HTR-8/SVneo (cell line): ENCODE measurements around the gene DMRTC2.
A peak's percentile ranks its signal among the peaks of the same experiment; 100 is the strongest.
"Not testable (repeated sequence)": the region's sequence is repeated elsewhere in the genome, so short reads cannot be mapped to it uniquely, and the experiment has no call there.

Experiments
- DNase-seq: peaks from one replicate; pipeline ENCODE4 v3.0.0; 2011; ENCODE audit warnings: low spot score, mixed read lengths; ENCODE audit not compliant: insufficient read length
- FAIRE-seq: peaks from 2 replicates; lab custom pipeline; 2011; peaks lifted over from hg19 to GRCh38; lab: Jason Lieb, UNC

Gene DMRTC2

DNA sequence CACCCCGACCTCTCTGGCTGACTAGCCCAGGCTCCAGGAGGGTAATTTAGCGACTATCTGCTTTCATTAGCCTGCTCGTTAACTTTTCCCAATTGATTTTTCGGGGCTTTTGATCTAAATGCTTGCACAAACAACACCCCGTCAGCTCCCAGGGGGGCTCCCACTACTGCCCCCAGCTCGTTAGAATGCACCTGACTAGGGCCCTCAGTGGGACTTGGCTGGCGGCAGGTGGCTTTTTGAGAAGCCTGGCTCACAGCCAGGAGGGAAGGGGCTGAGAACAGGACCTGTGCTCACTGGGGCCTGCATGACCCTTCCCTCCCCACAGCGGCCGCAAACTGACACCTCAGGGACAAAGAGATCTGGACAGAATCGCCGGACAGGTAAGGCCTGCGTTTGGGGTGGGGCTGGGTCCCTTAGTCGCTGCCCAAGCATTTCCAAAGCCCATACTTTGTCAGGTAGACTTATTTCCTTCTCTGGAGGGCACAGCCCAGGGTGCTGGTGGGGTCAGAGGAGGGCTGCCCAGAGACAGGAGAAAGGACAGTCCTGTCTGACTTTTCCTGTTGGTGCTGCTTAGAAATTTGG, 24.6 kb downstream of the DMRTC2 start:
- FAIRE-seq (no peak), DNase-seq (no peak)

DNA sequence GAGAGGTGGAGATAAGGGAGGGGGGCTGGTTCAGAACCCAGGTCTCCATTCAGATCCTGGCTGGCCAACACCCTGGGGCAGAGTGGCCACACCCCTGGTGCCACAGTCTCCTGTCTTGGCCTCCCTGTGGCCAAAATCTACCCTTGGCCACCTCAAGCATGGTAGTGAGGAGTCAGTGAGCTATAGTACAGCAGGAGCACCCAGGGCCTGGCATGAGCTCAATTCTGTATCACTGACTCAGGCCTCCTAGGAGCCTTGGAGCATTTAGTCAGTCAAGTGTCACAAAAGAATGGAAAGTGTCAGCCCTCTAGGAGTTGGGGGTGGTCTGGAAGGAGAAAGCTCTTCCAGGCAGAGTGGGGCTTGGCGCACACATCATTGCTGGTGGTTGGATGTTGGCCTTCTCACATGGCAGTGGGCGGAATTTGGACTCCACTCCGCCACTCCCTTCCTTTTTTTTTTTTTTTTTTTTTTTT, 25.6 kb downstream of the DMRTC2 start:
- no peak for FAIRE-seq
- DNase-seq = no peak

DNA sequence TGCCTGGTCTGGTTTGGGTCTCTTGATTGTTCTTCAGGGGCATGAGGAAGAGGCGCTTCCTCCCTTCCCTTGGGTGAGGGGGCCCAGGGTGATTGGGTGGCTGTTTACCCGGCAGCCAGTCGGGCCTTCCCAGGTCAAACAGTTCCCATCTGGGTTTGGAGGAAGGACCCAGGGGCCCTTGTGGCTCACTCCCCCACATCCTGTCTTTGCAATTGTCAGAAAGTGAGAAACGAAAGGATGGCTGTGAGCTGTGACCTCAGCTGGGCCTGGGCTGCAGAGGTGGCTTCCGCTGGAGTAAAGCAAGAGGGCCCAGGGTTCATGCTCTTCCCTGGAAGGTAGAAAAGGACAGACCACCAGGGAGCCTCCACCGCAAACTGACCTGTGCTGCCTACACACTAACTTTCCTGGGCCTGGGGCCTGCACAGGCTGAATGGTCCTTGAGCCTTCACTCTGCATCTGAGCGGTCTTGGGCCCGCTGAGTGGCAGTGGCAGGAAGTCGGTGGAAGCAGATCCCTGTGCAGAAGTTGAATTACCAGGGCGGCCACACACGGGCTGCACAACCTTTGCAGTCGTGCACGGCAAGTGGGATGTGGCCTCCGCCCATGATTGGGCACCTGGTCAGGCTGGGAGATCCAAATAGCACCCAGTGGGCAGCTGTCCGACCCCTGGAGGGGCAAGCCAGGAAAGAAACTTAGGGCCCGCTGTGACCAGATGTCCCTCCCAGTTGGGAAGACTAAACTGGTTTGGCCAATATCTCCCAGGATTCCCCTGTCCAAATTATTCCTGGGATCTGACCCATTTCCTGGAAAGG, 26.9 kb downstream of the DMRTC2 start:
- FAIRE-seq (no peak), DNase-seq (no peak)

DNA sequence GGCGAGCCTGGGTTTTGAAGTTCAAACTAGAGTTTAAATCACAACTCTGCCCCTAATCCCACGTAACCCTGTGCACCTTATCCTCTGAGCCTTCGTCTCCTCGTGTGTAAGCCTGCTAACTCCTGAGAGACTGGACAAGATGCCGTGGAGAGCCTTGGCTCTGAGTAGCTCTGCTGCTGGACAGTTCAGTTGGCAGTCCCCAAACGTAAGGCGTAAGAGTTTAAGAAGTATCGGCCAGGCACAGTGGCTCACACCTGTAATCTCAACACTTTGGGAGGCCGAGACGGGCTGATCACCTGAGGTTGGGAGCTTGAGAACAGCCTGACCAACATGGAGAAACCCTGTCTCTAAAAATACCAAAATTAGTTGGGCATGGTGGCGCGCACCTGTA, 27.5 kb downstream of the DMRTC2 start:
- FAIRE-seq (no peak), DNase-seq (no peak)

DNA sequence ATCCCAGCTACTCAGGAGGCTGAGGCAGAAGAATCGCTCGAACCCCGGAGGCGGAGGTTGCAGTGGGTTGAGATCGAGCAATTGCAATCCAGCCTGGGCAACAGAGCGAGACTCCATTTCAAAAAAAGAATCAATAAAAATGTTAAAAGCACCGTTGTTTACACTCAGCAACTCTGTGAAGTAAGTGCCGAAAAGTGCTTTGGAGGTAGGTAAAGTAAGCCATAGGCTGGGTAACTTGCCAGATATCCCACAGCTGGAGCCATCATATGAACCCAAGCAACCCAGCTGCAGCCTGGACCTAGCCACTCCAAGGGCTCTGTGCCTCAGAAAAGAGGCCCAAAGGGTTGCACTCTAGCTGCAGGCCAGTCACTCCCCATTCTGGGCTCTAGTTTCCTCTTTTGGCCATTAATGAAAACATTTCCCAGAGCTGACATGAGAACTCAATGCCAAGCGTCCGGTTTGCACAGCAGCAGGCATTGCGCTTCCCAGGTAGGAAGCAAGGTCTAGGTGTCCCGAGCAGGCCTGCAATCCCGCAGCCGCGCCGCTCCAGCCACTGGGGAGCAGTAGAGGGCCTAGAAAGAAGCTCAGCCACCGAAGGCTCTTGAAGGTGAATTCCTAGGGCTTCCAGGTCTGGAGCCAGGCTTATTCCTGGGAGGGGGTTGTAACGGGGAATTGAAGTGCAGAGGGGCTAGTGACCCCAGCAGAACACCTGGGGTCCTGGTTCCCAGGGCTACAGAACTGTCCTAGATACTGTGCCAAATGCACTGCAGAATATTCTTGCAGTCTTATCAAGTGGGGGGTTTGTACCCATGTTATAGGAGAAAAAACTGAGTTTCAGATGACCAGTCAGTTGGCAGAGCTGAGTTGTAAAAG, 28.2 kb downstream of the DMRTC2 start:
- FAIRE-seq (no peak), DNase-seq (peak; percentile 62)

DNA sequence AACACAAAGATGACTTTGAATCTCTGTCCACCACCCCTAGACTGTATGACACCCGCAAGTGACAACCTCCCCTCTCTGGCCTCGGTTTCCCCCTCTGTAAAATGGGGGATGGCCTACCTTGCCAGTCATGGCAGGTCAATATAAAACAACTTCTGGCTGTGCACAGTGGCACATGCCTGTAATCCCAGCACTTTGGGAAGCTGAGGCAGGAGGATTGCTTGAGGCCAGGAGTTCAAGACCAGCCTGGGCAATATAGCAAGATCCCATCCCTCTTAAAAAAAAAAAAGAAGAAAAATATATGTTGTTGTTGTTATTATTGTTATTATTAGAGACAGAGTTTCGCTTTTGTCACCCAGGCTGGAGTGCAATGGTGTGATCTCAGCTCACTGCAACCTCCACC, 31.1 kb downstream of the DMRTC2 start:
- DNase-seq, FAIRE-seq: not testable (repeated sequence)

DNA sequence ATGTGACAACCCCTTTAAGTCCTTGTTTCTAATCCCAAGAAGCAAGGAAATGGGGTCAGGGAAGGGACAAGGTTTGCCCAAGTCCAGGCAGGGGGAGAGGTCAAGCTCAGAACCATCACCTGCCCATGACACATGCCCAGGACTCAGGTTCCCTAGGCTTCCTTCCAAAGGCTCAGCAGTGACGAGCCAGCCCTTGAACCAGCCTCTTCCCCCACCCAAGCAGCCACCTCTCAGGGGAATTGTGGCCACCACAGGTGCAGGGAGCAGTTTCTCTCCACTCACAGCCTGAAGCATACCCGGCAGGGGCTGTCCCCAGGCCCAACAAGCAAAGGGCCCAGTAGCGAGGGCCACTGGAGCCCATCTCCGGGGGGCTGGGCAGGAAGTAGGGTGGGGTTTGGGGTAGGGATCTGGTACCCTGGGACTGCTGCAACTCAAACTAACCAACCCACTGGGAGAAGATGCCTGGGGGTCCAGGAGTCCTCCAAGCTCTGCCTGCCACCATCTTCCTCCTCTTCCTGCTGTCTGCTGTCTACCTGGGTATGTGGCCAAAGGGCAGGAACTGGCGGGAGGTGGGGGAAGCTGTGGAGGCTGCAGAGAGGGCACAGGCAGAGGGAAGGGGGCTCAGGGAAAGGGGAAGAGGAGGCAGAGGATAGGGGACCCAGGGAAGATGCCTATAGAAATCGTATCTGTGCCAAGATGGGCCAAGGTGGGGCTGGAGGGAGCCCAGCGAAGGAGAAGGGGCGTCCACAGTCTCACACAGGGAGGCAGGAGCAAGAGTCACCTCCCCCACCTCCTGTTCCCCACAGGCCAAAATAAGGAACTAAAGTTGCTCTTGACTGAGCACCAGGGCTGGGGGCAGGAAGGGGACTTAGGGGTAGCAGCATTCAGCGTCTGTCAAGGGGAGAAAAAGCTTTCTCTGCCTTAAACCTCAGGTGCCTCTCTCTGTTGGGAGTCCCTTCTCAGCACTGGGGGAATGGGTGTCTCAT, 32.3 kb downstream of the DMRTC2 start, which contains the start of gene CD79A:
Gene CD79A (plus strand): TSS at position 433 of the 986 bp plus-strand sequence. CDS start 26 bp downstream, at position 459.
- no peak for FAIRE-seq
- no peak for DNase-seq

DNA sequence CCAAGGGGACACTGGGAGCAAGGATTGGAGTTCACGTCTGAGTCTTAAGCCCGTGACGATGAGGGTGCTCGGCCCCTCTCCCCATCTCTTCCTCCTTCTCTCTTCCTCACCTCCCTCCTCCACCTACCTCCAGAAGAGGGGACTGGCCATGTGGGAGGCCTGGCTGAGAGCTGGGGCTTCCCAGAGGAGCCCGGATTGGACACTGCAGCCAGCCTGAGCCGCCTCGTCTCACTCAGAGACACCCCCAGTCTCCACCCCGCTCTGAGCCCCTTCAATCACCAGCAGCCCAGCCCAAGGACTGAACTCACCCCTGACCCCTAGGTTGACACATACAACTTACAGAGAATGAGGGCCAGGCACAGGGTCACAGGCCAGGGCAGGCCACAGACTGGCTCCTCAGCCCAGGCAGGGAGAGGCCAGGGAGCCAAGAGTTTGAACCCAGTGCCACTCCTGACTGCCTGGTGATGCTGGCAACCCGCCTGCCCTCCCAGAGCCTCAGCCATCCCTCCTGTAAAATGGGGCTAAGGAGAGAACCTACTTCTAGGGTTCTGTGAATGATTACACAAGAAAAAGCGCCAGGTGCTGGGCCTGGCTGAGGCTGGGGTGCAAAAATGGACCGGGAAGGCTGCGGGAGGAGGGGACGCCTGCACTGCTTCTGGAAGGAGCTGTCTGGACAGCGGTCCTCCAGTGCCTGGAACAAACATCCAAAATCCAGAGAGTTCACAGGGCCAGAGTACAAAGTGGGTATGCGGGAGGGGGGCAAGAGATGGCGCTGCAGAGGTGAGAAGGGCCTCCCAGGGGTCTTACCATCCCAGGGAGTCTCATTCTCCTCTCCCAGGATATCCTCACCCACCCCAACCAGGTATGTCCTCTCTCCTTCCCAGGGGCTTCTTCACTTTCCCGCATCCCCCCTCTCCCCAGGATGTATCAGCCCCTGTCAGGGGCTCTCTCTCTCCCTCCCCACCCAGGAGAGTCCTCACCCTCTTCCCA, 33.4 kb downstream of the DMRTC2 start:
- DNase-seq = no peak
- no peak for FAIRE-seq

DNA sequence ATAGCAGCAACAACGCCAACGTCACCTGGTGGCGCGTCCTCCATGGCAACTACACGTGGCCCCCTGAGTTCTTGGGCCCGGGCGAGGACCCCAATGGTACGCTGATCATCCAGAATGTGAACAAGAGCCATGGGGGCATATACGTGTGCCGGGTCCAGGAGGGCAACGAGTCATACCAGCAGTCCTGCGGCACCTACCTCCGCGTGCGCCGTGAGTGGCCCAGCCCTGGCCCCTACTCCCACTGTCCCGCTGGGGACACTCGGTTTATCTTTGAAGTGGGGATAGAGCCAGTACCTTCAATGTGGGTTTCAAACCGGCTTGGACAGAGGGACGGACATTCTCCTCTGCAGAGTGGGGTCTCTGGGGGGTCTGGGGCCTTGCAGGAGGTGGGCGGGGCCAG, 34.2 kb downstream of the DMRTC2 start:
- DNase-seq (no peak), FAIRE-seq (no peak)

DNA sequence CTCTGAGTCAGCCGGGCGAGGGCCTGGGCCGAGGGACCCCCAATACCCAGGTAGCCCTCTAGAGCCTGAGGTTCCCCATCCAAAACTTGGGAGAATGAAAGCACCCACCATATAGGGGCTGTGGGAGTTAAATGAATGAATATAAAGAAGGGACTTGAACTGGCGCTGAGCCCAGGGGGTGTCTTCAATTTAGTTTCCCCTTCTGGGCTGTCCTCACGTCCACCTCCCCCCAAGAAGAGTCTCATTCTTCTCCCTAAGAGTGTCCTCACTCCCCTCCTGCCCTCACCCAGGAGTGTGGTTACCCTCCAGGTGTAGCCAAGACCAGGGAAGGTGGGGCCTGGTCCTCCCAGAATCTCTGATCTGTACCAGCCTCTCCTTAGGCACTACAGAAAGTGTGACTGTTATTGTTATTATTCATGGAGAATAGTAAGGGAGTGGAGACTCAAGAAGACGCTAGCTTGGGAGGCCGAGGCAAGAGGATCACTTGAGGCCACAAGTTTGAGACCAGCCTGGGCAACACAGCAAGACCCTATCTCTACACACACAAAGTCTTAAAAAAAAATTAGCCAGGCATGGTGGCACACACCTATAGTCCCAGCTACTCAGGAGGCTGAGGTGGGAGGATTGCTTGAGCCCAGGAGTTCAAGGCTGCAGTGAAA, 35.0 kb downstream of the DMRTC2 start:
- no peak for FAIRE-seq
- DNase-seq = no peak

DNA sequence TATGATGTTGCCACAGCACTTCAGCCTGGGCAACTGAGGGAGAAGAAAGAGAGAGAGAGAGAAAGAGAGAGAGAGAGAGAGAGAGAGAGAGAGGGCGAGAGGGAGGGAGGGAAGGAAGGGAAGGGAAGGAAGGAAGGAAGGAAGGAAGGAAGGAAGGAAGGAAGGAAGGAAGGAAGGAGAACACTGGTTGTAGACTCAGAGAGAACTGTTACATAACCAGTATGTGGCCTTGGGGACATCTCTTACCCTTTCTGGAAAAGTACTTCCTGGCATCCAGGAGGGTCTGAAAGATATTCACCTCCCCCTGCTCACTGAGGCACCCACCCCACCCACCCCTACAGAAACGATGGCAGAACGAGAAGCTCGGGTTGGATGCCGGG, 35.5 kb downstream of the DMRTC2 start:
- DNase-seq (no peak), FAIRE-seq (no peak)

DNA sequence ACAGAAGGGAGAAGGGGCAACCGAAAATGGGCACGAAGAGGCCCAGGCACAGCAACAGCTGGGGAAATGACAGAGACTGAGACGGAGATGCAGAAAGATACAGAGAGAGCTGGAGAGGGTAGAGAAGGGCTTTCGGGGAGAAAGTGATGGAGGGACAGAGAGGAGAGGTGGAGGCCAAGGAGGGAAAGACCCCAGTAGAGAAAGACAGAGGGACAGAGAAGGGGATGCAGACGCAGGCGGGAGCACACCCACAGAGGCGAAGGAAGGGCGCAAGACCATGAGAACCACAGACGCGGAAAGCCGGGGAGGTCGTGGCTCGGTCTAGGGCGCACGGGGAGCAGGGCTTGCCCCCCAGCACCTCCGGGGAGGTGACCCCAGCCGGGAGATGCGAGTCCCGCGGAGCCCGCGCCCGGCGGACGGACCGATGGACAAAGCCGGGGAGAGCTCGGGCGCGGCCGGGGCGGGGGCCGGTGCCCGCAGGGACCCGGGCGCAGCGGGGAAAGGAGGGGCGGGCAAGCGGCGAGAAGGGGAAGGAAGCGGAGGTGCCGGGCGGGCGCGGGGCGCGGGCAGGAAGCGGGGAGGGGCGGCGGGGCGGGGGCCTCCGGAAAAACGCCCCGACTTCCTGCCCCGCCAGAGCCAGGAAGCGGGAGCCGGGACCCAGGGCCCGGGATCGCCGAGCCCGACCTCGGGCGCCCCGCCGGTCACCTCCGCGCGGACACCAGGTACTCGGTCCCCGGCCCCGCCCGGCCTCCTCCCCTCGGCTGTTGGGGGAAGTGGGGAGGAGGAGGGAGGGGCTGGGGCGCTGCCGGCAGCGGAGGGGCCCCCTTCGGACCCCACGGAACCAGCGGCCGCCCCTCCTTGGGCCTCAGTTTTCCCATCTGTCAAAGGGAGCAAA, 38.0 kb downstream of the DMRTC2 start, which contains the start of gene ARHGEF1:
Gene ARHGEF1 (plus strand): TSS at position 617 of the 895 bp plus-strand sequence. CDS start 4,899 bp downstream, outside the sequence.
- no peak for FAIRE-seq
- DNase-seq = peak; percentile 49

DNA sequence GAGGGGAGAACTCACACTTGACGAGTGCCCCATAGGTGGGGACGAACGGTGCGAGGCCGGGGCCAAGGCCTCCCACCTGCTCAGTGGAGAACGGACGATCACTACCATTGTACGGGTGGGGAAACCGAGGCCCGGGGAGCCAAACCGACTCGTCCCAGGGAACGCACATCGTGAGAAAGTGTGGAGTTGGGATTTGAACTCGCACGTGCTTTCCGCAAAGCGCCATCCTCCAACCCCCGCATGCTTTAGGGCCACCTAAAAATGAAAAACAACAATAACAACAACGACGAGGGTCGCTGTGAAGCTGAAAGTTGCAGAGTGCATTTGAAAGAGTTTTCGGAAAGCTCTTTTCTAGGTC, 38.6 kb downstream of the DMRTC2 start:
- DNase-seq = no peak
- no peak for FAIRE-seq

DNA sequence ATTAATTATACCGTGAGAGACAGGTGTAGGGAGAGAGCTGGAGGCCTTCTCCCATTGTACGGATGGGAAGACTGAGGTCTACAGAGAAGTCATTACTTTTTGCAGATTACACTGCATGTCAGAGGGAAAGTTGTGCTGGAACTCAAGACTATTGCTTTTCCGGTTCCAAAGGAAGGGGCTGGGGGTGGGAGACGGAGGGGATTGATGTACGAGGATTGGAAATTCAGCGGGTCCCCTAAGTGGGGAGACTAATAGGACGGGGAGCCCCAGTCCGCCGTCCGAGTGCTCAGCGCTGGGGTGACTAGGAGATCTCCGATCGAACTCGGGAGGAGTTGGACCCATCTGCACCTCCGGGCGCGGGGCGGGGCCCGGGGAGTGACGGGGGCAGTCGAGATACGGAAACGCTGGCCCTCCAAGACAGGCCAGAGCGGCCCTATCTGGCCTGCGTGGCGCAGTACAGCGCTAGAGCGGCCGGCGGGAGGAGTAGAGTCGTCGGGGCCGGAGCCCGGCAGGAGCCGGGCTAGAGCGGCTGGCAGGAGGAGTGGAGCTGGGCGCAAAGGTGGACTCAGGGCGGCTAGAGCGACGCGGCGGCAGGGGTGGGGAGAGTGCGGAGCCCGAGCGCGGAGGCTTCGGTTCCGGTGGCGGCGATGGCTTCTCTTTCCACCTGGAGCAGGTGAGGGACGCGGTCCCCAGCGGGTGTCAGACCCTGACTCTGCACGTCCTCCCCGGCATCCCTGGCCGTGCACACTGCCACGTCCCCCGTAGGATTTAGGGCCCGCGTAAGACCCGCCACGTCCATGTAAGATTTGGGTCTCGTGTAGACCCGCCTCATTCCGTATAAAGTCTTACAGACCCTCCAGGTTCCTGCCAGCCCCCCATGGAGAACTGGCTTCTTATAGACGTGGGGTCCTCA, 39.2 kb downstream of the DMRTC2 start:
- FAIRE-seq (peak; percentile 96), DNase-seq (peak; percentile 95)

DNA sequence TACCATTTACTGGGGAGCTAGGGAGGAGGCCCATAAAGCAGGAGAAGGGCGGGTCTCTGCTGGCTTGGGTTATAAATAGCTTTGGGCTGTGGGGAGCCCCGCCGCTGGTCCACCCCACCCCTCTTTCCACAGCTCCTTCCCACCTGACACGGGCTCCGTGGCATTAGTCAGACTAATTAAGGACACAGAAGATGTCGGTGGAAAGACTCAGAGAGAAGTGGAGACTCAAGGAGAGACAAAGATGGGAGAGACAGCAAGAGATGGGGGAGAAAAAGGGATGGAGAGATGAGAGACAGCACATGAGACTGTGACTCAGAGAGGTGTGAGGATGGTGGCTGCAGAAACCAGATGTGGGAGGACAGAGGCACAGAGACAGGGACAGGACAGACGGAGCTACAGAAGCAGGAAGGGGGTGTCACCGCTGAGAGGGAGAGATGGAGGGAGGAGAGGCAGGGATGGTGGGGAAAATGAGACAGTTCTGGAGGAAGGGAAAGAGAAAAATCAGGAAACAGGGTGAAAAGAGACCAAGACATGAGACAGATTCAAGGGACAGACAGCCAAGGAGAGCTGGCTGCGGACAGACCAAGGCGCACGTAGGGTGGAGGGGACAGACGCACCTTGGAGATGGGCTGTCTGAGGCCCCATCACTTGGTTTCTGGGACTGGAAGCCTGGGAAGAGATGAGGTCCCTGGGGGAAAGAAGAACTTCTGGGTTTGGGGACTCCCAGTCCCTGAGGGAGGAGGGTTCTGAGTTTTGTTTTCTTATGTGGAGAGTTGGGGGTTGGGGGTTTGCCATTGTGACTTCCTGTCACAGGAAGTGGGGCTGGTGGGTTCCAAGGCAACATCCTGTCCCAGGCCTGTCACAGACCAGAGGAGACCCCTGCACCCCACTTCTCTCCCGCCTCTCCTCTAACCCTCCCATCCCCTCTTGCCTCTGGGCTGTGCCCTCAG, 42.2 kb downstream of the DMRTC2 start:
- FAIRE-seq (no peak), DNase-seq (no peak)
